SW 1271 (cell line): ENCODE results near the gene SLC25A43.
"Not testable (repeated sequence)": the region's sequence is repeated elsewhere in the genome, so short reads cannot be mapped to it uniquely, and the experiment has no call there.

Experiments
- DNase-seq, 2 experiments: peaks; one replicate each; lab custom pipeline; 2025; lab: John Stamatoyannopoulos, UW

Gene SLC25A43

GRCh38 chrX:119398974-119399771 lies at the start of gene SLC25A43:
SLC25A43 (plus strand) TSS chrX:119399336; CDS start chrX:119399404, 68 bp downstream.
- DNase-seq = no peak

DNA sequence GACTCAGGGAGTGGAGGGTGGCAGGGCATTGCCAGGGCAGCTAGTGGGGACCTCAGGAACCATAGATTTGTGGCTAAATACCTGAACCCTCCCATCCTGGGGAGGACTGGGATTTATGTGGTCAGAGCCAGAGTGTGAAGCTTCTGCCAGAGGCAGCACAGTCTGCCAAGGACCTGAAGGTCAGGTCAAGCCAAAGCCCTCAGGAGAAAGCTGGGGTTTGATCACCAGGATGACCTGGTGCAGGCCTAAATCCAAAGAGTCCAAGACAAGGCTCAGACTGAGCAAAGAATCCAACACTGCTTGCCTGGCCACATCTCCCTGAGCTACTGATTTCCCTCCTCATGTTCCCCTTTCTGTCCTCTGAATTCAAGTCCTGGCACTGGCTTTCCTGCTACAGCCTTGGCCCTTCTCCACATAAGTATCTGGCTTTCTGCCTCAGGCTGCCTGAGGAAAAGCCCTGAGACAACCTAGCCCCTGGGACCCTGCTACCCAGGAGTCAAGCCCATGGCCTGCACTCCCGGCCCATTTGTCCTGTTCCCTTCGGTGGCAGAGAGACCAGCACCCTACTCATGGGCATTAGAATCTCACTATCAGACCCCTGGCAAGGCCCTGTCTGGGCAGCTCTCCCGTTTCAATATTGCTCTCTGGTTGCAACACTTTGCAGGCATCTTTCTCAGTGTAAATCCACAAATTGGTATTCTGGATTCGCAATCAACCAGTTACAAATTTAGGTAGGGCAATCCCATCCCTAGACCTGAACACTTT lies 39.3 kb upstream of the SLC25A43 start:
- no peak for DNase-seq

- DNase-seq = not testable (repeated sequence)
Measured at GRCh38 chrX:119361451-119361850, 37.7 kb upstream of the SLC25A43 start.

- DNase-seq = not testable (repeated sequence)
Measured at GRCh38 chrX:119362074-119362473, 37.1 kb upstream of the SLC25A43 start.

- DNase-seq = no peak
Measured at GRCh38 chrX:119363391-119363790, 35.7 kb upstream of the SLC25A43 start.

- DNase-seq = not testable (repeated sequence)
Measured at GRCh38 chrX:119371861-119372260, 27.3 kb upstream of the SLC25A43 start.

DNA sequence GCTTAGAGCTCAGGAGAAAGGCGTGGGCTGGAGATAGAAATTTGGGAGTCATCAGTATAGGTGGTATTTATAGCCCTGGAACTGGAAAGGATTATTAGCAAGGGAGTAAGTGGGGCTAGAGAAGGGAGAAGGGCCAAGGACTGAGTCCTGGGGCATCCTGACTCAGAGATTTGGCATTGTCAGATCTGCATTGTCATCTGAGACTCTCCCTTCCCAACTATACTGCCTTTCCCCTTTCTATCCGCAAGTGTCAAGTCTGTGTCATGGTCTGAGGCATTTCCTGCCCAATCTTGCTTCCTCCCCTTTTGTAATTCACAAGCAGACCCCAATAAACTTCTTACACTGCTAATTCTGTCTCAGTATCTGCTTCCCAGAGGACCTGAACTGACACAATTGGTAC lies 24.4 kb upstream of the SLC25A43 start:
- DNase-seq = no peak

DNA sequence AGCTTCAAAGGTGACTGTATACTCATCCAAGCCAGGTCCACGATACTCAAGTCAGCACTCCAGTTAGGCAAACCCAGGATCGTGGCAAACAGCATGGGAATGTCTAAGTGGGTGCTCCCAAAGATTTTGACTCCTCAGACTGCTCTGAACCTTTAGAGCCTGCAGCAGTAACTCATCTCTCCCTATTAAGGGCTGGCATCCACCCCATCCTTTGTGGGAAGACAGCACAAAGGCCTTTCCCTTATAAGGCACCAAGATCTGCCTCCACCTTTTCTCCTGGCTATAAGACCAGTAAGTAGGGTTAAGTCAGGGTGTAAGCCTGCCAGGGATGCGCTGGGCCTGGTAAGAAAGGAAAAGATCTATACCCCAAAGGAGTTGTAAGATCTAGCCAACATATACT lies 23.6 kb upstream of the SLC25A43 start:
- DNase-seq = no peak

DNA sequence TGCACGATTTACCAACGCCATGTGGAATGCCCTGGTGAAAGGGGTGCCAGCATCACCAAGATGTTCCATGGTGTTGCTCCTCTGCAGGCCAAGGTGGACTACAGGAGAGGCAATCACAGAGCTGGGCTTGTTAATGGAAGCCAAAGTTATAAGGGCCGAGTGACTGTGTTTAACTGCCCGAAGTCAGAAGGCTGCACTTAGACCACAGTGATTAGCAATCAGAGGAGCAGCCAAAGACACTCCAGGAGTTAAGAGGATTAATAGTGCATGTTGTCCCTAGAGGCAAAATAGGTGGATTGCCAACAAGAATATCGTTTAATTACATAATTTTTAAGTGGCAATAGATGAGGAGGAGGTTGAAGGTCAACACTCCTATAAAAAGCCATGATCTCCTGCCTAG lies 22.8 kb upstream of the SLC25A43 start:
- no peak for DNase-seq

- DNase-seq = no peak
Measured at GRCh38 chrX:119381349-119381944, 17.7 kb upstream of the SLC25A43 start.

DNA sequence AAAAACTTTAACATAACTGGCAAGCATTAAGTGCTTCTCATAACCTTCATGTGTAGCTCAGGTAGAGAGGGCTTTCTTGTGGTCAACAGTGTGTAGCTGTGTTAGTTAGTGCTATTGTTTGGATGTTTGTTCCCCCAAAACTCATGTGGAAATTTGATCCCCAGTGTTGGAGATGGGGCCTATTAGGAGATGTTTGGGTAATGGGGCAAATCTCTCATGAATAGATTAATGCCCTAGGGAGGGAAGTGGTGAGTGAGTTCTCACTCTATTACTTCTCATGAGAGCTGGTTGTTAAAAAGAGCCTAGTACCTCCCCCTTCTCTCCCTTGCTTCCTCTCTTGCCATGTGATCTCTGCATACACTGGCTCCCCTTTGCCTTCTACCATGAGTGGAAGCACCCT lies 16.5 kb upstream of the SLC25A43 start:
- DNase-seq = no peak

- not testable (repeated sequence) for DNase-seq
Measured at GRCh38 chrX:119386685-119387084, 12.5 kb upstream of the SLC25A43 start.

GRCh38 chrX:119387426-119387825 lies 11.7 kb upstream of the SLC25A43 start:
- not testable (repeated sequence) for DNase-seq

GRCh38 chrX:119389214-119389613 lies 9.9 kb upstream of the SLC25A43 start:
- no peak for DNase-seq

GRCh38 chrX:119389871-119390501 lies 9.2 kb upstream of the SLC25A43 start:
- DNase-seq = no peak

GRCh38 chrX:119391279-119391678 lies 7.9 kb upstream of the SLC25A43 start:
- no peak for DNase-seq

GRCh38 chrX:119393144-119393543 lies 6.0 kb upstream of the SLC25A43 start:
- no peak for DNase-seq

GRCh38 chrX:119398587-119398973 lies 556 bp upstream of the SLC25A43 start:
- DNase-seq = no peak

GRCh38 chrX:119399772-119400101 lies 601 bp downstream of the SLC25A43 start:
- no peak for DNase-seq

- no peak for DNase-seq
Measured at GRCh38 chrX:119401569-119401968, 2.4 kb downstream of the SLC25A43 start.

DNA sequence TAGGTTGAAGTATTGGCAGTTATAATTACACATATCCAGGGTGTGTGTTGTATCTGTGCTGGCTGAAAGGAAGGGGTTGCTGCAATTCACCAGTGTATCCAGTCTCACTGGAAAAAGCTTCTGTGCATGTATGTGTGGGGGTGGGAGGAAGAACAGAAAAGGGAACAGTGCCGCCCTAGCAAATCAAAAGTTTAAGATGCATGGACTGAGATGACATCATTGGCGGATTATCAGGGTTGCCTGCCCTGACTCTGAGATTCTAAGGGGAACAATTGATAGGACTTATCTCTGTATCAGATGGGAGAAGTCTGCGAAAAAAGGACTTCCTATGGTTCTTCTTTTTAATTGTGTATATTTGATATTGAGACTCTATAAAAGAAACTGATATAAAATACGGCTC lies 3.5 kb downstream of the SLC25A43 start:
- no peak for DNase-seq

GRCh38 chrX:119406776-119407175 lies 7.6 kb downstream of the SLC25A43 start:
- no peak for DNase-seq

GRCh38 chrX:119407681-119408080 lies 8.5 kb downstream of the SLC25A43 start:
- no peak for DNase-seq
